NOMO-1 treated with dmso at 0.1 percent for 144 hours (cell line): ENCODE data around the gene COPB1.

ENCODE experiments used
- DNase-seq: peaks from one replicate; lab custom pipeline; 2025; ENCODE audit not compliant: unreplicated experiment; lab: John Stamatoyannopoulos, UW

The COPB1 gene

GRCh38 chr11:14506532-14506931 is 6.9 kb upstream of the COPB1 start:
- DNase-seq = no peak

DNA sequence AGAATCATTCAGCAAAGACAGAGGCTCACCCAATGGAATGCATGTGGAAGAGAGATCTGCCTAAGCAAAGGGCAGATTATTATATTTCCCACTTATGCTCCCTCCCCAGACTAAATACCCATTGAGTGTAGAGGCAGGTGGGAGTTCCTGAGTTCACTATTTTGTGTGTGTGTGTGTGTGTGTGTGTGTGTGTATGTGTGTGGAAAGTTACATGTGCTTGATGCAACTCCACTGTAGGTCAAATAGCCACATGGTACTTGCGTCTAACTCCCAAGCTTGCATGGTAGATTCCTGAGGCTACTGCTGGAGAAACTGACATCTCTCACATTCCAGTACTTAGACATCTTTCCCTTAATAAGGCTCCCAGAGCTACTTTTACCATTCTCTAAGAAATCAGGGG is 3.4 kb upstream of the COPB1 start:
- no peak for DNase-seq

DNA sequence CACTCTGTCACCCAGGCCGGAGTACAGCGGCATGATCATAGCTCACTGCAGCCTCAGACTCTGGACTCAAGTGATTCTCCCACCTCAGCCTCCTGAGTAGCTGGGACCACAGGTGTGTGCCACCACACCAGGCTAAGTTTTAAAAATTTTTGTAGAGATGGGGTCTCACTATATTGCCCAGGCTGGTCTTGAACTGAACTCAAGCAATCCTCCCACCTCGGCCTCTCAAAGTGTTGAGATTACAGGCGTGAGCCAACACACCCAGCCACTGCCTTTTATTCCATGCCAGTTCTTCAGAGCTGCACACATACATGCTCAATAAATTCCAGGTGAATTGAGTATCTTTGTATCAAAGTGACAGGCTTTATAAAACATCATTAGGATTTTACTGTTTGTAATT is 2.4 kb upstream of the COPB1 start:
- no peak for DNase-seq

DNA sequence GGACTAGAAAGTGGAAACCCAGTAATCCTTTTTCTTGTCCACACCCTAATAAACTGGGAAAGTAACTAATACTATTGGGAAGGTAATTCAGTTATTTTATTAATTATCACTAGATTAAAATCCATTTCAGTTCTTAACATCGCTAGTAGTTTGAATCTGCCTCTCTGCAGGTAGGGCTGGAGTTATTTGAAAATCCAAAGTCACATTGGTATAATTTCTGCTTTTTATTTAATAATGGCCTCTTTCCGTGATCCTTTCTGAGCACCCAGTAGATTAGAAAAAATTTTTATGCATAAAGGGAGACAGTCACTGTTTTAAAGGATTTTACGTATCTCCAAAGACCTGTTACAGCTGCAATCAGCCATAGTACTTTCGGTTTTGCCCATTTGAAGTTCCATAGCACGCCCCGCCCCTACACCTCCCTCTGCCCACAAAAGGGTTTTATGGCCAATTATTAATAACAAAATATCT is 605 bp upstream of the COPB1 start:
- DNase-seq = peak; percentile 9

DNA sequence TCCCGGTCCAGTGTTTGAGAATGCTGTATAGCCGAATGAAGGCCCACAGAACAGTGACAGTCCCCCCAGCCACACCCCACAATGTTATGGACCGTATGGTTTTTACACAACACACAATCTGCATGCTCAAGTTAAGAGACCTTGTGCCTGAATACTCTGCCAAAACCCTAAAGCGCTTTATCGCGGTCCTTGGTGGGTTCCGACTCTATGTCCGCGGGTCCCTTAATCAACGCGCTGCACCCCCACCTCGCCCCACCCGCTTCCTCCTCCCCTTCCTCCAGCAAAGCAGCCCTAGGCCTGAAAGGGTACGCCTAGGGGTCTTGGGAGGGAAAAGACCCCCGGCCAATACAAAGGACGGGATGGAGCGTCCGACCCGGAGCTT is 442 bp downstream of the COPB1 start:
- DNase-seq = peak; percentile 32

GRCh38 chr11:14480716-14481115 is 18.9 kb downstream of the COPB1 start:
- DNase-seq = no peak

GRCh38 chr11:14471127-14471526 is 28.5 kb downstream of the COPB1 start:
- no peak for DNase-seq

DNA sequence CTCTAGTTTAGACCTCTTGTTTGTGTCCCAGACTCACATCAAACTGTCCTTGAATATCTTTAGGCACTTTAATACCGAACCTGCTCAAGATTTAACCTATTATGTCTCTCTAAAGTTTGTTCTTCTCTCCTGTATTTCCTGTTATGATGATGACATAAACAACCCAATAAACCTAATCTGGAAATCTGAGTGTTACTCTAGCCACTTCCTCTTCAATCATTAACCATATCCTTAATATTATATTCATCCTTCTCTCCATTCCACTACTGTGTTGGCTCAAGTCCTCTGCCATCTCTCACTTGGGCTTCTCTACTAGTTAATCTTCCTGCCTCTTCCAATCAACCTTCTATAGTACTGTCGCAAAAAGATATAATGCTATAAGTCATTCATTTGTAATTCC is 36.0 kb downstream of the COPB1 start:
- no peak for DNase-seq

GRCh38 chr11:14460147-14460546 is 39.5 kb downstream of the COPB1 start:
- DNase-seq = no peak

- no peak for DNase-seq
These were observed 41.2 kb downstream of the COPB1 start for GRCh38 chr11:14458377-14458776.

GRCh38 chr11:14455648-14456430 is 43.8 kb downstream of the COPB1 start:
- no peak for DNase-seq

GRCh38 chr11:14454861-14455632 is 44.6 kb downstream of the COPB1 start:
- peak; percentile 6 for DNase-seq

DNA sequence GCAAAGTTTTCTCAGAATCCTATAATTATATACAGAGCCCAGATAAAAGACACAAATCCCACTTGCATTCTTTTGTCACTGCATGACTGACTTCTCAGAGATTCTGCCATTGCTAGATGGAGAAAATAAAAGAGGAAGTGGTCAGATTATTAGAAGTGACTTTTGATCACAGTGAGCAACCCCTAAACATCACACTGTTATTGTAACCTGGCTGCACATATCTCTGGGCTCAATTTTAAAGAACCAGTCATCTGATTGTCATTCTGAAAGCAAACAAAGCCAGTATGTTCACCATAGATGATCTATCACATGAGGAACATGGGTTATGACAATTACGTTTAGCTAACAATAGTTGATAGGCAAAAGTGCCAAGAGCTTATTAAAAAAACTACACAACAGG is 47.8 kb downstream of the COPB1 start:
- no peak for DNase-seq

- no peak for DNase-seq
These were observed 50.3 kb downstream of the COPB1 start for GRCh38 chr11:14449302-14449714.

DNA sequence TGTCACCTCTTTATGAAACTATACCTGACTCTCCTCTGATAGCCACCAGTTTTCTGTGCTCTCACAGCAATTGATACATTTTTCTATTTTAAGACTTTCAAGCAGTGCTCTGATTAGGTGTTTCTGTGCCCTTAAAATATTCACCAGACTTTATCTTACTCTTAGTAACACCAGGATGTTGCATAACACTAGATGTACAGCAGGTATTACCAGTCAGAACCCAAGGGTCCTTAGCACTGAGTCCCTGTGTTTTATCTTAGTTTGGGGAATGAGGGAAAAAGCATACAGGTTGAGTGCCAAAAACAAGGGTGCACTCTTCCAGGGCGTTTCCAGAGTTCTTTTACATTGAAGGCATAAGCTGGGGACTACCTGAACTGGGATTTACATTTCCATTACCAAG is 51.4 kb downstream of the COPB1 start:
- DNase-seq = no peak

GRCh38 chr11:14446701-14447169 is 52.9 kb downstream of the COPB1 start:
- no peak for DNase-seq

GRCh38 chr11:14445542-14446530 is 53.8 kb downstream of the COPB1 start:
- DNase-seq = no peak

DNA sequence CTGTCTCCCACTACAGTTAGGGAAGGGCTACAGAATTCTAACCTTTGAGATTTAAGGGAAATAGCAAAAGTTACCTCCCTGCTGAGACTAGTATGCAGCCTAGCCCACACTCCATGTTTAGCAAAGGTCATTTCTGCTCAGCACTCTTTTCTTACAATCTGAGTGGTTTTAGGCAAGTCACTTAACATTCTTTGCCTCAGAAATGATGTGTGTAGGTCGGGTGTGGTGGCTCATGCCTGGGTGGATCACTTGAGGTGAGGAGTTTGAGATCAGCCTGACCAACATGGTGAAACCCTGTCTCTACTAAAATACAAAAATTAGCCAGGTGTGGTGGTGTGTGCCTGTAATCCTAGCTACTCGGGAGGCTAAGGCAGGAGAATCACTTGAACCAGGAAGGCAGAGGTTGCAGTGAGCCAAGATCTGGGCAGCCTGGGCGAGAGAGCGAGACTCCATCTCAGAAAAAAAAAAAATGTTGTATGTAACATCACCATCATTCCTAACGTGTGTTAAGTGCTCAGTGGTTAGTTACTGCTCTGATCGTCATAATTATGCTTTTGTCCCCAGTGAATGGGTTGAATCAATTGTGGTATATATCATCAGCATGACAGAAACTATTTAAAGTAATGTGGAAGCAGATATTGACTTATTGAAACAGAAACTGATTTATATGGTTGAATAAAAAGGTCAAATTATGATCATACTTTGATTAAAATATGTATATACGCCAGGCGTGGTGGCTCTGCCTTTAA is 55.0 kb downstream of the COPB1 start:
- no peak for DNase-seq

- DNase-seq = no peak
These were observed 56.0 kb downstream of the COPB1 start for GRCh38 chr11:14443638-14444037.
